HG03432 (cell line): ENCODE measurements around the gene BUB3.

ENCODE experiments used
- ATAC-seq: cut with Tn5 transposase; IDR thresholded peaks from one replicate; pipeline ENCODE4 v1.9.1; 2021; ENCODE audit warnings: mild to moderate bottlenecking, moderate library complexity; ENCODE audit not compliant: unreplicated experiment

BUB3 gene, protein sequence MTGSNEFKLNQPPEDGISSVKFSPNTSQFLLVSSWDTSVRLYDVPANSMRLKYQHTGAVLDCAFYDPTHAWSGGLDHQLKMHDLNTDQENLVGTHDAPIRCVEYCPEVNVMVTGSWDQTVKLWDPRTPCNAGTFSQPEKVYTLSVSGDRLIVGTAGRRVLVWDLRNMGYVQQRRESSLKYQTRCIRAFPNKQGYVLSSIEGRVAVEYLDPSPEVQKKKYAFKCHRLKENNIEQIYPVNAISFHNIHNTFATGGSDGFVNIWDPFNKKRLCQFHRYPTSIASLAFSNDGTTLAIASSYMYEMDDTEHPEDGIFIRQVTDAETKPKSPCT

GRCh38 chr10:123154092-123154710 is at the start of gene BUB3:
Gene BUB3 (plus strand): TSS chr10:123154402. CDS start chr10:123154918, 516 bp downstream.
- ATAC-seq = peak; percentile 90

DNA sequence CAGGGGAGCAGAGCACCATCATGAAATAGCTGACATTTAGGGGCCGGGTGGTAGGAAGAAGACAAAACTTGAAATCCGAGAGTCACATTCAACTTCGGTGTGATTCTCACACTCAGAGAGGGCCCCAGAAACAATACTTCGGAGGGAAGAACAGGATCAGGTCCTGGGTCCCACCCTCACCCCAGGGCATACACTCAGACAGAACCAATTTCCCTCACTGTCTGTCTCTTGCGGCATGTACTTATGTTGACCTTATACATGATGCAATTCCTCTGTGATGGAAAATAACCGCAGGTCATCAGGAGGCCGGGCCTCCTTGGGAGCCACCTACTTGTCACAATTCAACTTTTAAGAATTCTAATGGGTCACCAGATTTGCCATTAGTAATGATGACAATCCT is 44.7 kb upstream of the BUB3 start:
- no peak for ATAC-seq

- no peak for ATAC-seq
Observed at GRCh38 chr10:123117644-123118417, 36.4 kb upstream of the BUB3 start.

DNA sequence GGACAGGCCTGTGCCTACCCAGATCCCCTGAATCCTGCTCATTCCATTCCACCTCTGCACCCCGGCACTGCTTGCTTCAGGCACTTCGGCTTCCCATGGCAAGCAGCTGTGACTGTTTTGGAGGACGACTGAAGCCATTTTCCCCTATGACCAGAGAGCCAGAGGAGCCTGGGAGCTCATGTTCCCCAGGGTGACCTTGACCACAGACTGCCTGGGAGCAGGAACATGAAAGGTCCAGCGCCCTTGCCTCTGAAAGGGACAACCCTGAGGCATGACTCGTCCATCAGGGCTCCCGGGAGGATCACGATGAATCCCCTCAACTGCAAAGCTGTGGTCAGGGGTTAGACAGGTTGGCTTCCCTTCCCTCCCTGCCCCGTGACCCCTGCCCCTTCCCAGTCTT is 35.1 kb upstream of the BUB3 start:
- no peak for ATAC-seq

- no peak for ATAC-seq
Observed at GRCh38 chr10:123126246-123126645, 28.0 kb upstream of the BUB3 start.

GRCh38 chr10:123129618-123130271 is 24.5 kb upstream of the BUB3 start:
- no peak for ATAC-seq

GRCh38 chr10:123132576-123133477 is 21.4 kb upstream of the BUB3 start:
- peak; percentile 47 for ATAC-seq

GRCh38 chr10:123133541-123134342 is 20.5 kb upstream of the BUB3 start:
- ATAC-seq = no peak

DNA sequence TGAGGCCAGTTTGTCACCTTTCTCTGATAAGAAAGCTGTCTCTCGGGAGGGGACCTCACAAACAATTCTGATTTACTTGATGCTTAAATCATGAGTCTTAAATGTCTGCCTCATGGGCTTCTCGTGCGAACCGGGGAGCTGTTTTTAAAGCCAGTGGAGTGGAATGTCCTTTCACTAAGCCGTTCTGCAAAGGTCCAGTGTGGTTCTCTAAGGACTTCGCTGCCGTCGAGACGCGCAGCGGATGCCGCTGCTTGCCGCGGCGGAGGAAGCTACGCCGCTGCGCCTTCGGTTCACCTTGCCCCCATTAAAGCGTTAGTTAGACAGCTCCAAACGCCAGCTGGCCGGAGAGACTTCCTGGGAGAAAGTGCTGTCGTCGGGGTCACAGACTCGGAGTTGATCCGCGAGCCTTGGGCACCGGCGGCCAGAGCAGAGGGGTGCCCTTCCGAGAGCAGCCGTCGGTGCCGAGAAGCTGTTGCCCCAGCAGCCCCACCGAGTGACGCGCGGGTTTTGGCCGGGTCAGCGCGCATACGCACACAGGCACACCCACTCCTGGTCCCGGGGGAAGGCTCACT is 19.8 kb upstream of the BUB3 start:
- no peak for ATAC-seq

GRCh38 chr10:123134915-123135414 is 19.2 kb upstream of the BUB3 start:
- ATAC-seq = peak; percentile 2

GRCh38 chr10:123135415-123136141 is 18.6 kb upstream of the BUB3 start, which contains the start of gene HMX3:
Gene HMX3 (plus strand): TSS chr10:123135970. CDS start chr10:123136051, 81 bp downstream.
- ATAC-seq = peak; percentile 46

- no peak for ATAC-seq
Observed at GRCh38 chr10:123136221-123136805, 17.9 kb upstream of the BUB3 start.

GRCh38 chr10:123136806-123137642 is 17.2 kb upstream of the BUB3 start:
- ATAC-seq = no peak

GRCh38 chr10:123139165-123139520 is 15.1 kb upstream of the BUB3 start:
- ATAC-seq = no peak

DNA sequence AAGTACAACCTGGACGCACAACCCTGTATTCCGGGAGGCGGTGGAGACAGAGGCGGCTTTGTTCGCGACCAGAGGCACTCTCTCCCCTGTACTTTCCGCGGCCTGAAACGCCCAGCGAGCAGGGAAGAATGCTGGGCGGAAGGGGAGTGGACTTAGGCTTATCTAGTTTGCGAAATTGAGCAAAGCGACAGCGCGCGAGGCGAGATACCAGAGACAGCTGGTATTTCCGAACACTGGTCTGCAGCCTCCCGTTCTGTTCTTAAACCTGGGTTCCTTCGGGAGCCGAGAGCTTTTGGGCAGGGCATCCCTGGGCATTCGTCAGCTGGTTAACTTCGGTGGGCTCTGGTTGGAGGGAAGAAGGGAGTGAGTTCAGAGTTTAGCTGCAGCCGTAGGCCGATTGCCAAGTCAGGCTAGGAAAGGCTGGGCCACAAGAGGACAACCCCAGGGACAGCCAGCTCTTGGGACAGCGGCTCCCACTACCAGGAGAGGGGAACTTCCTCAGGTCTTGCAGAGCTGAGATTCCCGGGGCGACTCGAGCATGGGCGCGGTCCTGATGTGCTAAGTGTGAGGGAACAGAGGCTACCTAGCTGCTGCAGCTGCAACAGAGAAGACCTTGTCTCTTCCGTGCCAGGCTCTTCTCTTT is 14.6 kb upstream of the BUB3 start:
- ATAC-seq = no peak

- ATAC-seq = peak; percentile 29
Observed at GRCh38 chr10:123140164-123140982, 13.8 kb upstream of the BUB3 start.
